PC-3 (cell line): ENCODE results near the gene BPI. TPM values are rescaled to one million over a fixed set of nuclear protein-coding genes. Genes with fewer than 3 reads are reported as not detected.

ENCODE experiments used
- ATAC-seq: fragments of 200-7000 bp; cut with Tn5 transposase; 2 replicates; pipeline ENCODE4 v1.9.1; 2020; ENCODE audit warnings: mild to moderate bottlenecking, moderate library complexity
- BruUV-seq: library from RNA; stranded (reverse); fragments of 400-500 nt; replicated peaks from 2 replicates; lab custom pipeline; 2021; lab: Mats Ljungman, UMichigan
- CTCF ChIA-PET: fragments of 300-600 bp; sonication (Branson Sonifier 250); formaldehyde crosslinking; loops from one replicate; lab custom pipeline; 2022; ENCODE audit warnings: antibody characterized with exemption; lab: Charles Lee
- POLR2A ChIA-PET: fragments of 300-600 bp; sonication (Branson Sonifier 250); formaldehyde crosslinking; loops from one replicate; lab custom pipeline; 2022; ENCODE audit warnings: antibody characterized with exemption; ENCODE audit not compliant: unreplicated experiment; lab: Charles Lee
- DNase-seq: peaks from one replicate; pipeline ENCODE4 v3.0.0-alpha.2; 2015
- H2AFZ ChIP-seq: fragments of 300-600 bp; sonication (generic); 2 replicates; pipeline ENCODE4 v1.6.0; 2016; ENCODE audit warnings: antibody characterized with exemption, low read length
- H3F3A ChIP-seq: fragments of 300-600 bp; sonication (generic); one replicate; pipeline ENCODE4 v1.6.0; 2017; ENCODE audit warnings: antibody characterized with exemption, low read length, control low read depth, mild to moderate bottlenecking; ENCODE audit not compliant: unreplicated experiment
- H3K27ac ChIP-seq: fragments of 300-600 bp; sonication (generic); 2 replicates; pipeline ENCODE4 v1.5.1; 2016; ENCODE audit warnings: mild to moderate bottlenecking, low read length
- H3K27me3 ChIP-seq: fragments of 300-600 bp; sonication (generic); 2 replicates; pipeline ENCODE4 v1.6.1; 2016; ENCODE audit warnings: low read length, mixed read lengths
- H3K36me3 ChIP-seq: fragments of 300-600 bp; sonication (generic); 2 replicates; pipeline ENCODE4 v1.6.1; 2016; ENCODE audit warnings: low read depth, mixed run types, low read length, mixed read lengths
- H3K4me1 ChIP-seq: fragments of 300-600 bp; sonication (generic); 2 replicates; pipeline ENCODE4 v1.5.1; 2016; ENCODE audit warnings: low read length; ENCODE audit not compliant: insufficient read depth
- H3K4me2 ChIP-seq: fragments of 300-600 bp; sonication (generic); 2 replicates; pipeline ENCODE4 v1.6.0; 2016; ENCODE audit warnings: low read length
- H3K4me3 ChIP-seq: fragments of 300-600 bp; sonication (generic); 2 replicates; pipeline ENCODE4 v1.5.1; 2016; ENCODE audit warnings: mild to moderate bottlenecking, low read length, mixed read lengths
- H3K79me2 ChIP-seq: fragments of 300-600 bp; sonication (generic); 2 replicates; pipeline ENCODE4 v1.6.1; 2017; ENCODE audit warnings: low read length, mixed read lengths
- H3K9ac ChIP-seq: fragments of 300-600 bp; sonication (generic); 2 replicates; pipeline ENCODE4 v1.6.0; 2016; ENCODE audit warnings: mild to moderate bottlenecking, low read length
- H3K9me2 ChIP-seq: fragments of 300-600 bp; sonication (generic); replicated peaks from 2 replicates; pipeline ENCODE4 v1.6.1; 2016; ENCODE audit warnings: mixed run types, low read length, mixed read lengths
- H3K9me3 ChIP-seq: fragments of 300-600 bp; sonication (generic); 2 replicates; pipeline ENCODE4 v1.6.1; 2016; ENCODE audit warnings: low read length, mixed read lengths
- H4K20me1 ChIP-seq: fragments of 300-600 bp; sonication (generic); 2 replicates; pipeline ENCODE4 v1.6.1; 2016; ENCODE audit warnings: low read length, mixed read lengths
- EZH2 ChIP-seq: fragments of 300-600 bp; sonication (generic); IDR thresholded peaks from one replicate; pipeline ENCODE4 v1.6.1; 2017; ENCODE audit warnings: antibody characterized with exemption, mild to moderate bottlenecking, low read length; ENCODE audit not compliant: unreplicated experiment
- EZH2phosphoT487 ChIP-seq: fragments of 300-600 bp; sonication (generic); IDR thresholded peaks from 2 replicates; pipeline ENCODE4 v1.6.1; 2018; ENCODE audit warnings: mild to moderate bottlenecking, antibody characterized with exemption, low read length, borderline replicate concordance
- intact Hi-C: fragments of 100-400 bp; cut with micrococcal nuclease; formaldehyde crosslinking; loops from 2 replicates; pipeline ENCODE4 v1.9.0; 2023
- total RNA-seq: library from RNA; depleted of rRNA; stranded (reverse); fragments of >200 nt; gene quantifications from 2 replicates; pipeline ENCODE4 v1.2.3, GENCODE V29; 2014
- TF ChIP-seq, protein P1 (sequence below): fragments of 300-600 bp; sonication (generic); conservative IDR thresholded peaks from 2 replicates; pipeline ENCODE4 v1.5.1; 2017; ENCODE audit warnings: antibody characterized with exemption, low read depth, mild to moderate bottlenecking, low read length

Gene BPI
- total RNA-seq, 1 experiment from 2014 or later, result not detected

DNA sequence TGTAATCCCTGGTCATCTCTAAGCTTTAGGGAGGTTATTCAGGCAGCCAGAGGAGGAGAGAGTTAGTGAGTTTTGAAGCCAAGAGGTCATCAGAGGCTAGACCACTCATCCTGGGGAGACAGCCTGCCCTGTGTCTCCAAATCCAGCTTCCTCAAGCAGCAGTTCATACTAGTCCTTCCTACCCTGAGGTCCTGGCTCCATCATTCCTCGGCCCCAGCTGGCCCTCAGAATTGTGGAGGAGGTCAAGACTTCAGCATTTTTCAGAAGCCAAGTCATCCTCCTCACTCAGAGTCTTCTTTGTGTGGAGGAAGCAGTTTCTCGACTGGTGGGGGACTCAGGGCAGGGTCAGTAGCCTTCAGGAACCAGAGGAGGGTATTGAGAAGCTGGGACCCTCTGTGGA lies 31.0 kb upstream of the BPI start:
- no peak for ATAC-seq
- ChIA-PET CTCF (no interaction called here), POLR2A (no interaction called here)
- Histone ChIP-seq H3K4me1 (peaks cover 40% of the 10 kb centered on the region), H2AFZ (no peak overlapping the region), H3K9me2 (no peaks in the 10 kb centered on the region), H3K36me3 (no peaks in the 10 kb centered on the region), H3F3A (no peaks in the 10 kb centered on the region), H4K20me1 (no peaks in the 10 kb centered on the region), H3K4me2 (no peak overlapping the region), H3K9me3 (no peaks in the 10 kb centered on the region), H3K27me3 (no peaks in the 10 kb centered on the region), H3K27ac (no peak overlapping the region), H3K79me2 (no peaks in the 10 kb centered on the region), H3K9ac (no peak overlapping the region), H3K4me3 (no peak overlapping the region)
- intact Hi-C loops, result no loop called here
- TF ChIP-seq, protein P1, sequence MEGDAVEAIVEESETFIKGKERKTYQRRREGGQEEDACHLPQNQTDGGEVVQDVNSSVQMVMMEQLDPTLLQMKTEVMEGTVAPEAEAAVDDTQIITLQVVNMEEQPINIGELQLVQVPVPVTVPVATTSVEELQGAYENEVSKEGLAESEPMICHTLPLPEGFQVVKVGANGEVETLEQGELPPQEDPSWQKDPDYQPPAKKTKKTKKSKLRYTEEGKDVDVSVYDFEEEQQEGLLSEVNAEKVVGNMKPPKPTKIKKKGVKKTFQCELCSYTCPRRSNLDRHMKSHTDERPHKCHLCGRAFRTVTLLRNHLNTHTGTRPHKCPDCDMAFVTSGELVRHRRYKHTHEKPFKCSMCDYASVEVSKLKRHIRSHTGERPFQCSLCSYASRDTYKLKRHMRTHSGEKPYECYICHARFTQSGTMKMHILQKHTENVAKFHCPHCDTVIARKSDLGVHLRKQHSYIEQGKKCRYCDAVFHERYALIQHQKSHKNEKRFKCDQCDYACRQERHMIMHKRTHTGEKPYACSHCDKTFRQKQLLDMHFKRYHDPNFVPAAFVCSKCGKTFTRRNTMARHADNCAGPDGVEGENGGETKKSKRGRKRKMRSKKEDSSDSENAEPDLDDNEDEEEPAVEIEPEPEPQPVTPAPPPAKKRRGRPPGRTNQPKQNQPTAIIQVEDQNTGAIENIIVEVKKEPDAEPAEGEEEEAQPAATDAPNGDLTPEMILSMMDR, result no peak
- no peak for TF ChIP-seq EZH2
- TF ChIP-seq EZH2phosphoT487, result no peak
- no peak for DNase-seq
- BruUV-seq, result no TSS peak

DNA sequence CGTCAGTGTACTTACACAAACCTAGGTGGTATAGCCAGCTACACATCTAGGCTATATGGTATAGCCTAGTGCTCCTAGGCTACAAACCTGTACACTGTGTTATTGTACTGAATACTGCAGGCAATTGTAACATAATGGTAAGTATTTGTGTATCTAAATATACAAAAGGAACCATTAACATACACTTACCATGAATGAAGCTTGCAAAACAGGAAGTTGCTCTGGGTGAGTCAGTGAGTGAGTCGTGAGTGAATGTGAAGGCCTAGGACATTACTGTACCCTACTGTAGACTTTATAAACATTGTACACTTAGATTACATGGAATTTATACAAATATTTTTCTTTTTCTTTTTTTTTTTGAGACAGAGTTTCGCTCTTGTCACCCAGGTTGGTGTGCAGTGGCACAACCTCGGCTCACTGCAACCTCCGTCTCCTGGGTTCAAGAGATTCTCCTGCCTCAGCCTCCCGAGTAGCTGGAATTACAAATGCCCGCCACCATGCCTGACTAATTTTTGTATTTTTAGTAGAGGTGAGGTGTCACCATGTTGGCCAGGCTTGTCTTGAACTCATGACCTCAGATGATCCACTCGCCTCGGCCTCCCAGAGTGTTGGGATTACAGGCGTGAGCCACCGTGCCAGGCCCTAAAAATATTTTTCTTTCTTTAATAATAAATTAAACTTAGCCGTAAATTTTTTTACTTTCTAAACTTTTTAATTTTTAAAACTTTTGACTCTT lies 28.0 kb upstream of the BPI start:
- no peak overlapping the region for H3K4me3 ChIP-seq
- no peaks in the 10 kb centered on the region for H4K20me1 ChIP-seq
- H3K4me1 ChIP-seq, result peaks cover 45% of the 10 kb centered on the region
- H3K27ac ChIP-seq, result peak overlapping the region; percentile 86
- peak; percentile 92 for DNase-seq
- no TSS peak for BruUV-seq
- H3F3A ChIP-seq, result no peaks in the 10 kb centered on the region
- H3K9ac ChIP-seq, result peak overlapping the region; percentile 38
- ChIA-PET POLR2A (interaction anchor here (0.6 kb wide), 1 partner anchor 202 kb away, joined by 3 read pairs; no protein-coding TSS in a partner anchor), CTCF (interaction anchor here (0.8 kb wide), 1 partner anchor 133 kb away, joined by 3 read pairs; no protein-coding TSS in a partner anchor)
- no peaks in the 10 kb centered on the region for H3K9me2 ChIP-seq
- no peaks in the 10 kb centered on the region for H3K36me3 ChIP-seq
- TF ChIP-seq EZH2 (no peak), EZH2phosphoT487 (no peak)
- TF ChIP-seq, protein P1, result no peak
- H3K79me2 ChIP-seq, result no peaks in the 10 kb centered on the region
- ATAC-seq, result peak; percentile 85
- intact Hi-C loops, result no loop called here
- H3K4me2 ChIP-seq, result peak overlapping the region; percentile 39
- H3K27me3 ChIP-seq, result no peaks in the 10 kb centered on the region
- no peaks in the 10 kb centered on the region for H3K9me3 ChIP-seq
- H2AFZ ChIP-seq, result peak overlapping the region; percentile 66

GRCh38 chr20:38277285-38277684 lies 26.7 kb upstream of the BPI start:
- no TSS peak for BruUV-seq
- Histone ChIP-seq H3K4me3 (no peak overlapping the region), H3K79me2 (no peaks in the 10 kb centered on the region), H3K9ac (no peak overlapping the region), H4K20me1 (no peaks in the 10 kb centered on the region), H3K9me3 (no peaks in the 10 kb centered on the region), H3K9me2 (no peaks in the 10 kb centered on the region), H3F3A (no peaks in the 10 kb centered on the region), H3K27ac (no peak overlapping the region), H3K4me1 (peaks cover 32% of the 10 kb centered on the region), H2AFZ (no peak overlapping the region), H3K4me2 (no peak overlapping the region), H3K27me3 (no peaks in the 10 kb centered on the region), H3K36me3 (no peaks in the 10 kb centered on the region)
- TF ChIP-seq, protein P1, result no peak
- TF ChIP-seq EZH2 (no peak), EZH2phosphoT487 (no peak)
- CTCF ChIA-PET, result no interaction called here
- no peak for DNase-seq
- intact Hi-C loops, result no loop called here
- POLR2A ChIA-PET, result no interaction called here
- no peak for ATAC-seq
